LNCAP (cell line): ENCODE data around the gene HSD3B2.

Source experiments
- TF ChIP-seq, protein P1 (sequence below): fragments of 450-650 bp; IDR thresholded peaks from 2 replicates; pipeline ENCODE4 v1.5.1; 2017; ENCODE audit warnings: mild to moderate bottlenecking

Gene HSD3B2

DNA sequence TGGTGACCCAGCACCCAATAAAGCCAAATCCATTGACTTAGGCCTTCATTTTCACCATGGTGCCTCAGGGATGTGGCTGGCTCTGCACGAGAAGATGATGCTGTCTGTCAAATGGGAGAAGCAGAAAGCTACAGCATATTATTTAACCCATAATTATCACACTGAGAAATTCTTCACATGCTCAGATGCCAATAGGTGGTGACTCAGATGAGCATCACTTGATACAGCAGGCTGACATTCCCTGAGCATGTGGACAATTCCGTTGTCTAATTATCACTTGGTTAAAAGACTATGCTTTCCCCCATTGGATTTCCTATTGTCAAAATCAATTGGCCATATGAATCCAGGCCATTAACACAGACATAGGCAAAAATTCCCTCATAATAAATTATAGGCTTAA, 48.0 kb downstream of the HSD3B2 start:
- TF ChIP-seq, protein P1, sequence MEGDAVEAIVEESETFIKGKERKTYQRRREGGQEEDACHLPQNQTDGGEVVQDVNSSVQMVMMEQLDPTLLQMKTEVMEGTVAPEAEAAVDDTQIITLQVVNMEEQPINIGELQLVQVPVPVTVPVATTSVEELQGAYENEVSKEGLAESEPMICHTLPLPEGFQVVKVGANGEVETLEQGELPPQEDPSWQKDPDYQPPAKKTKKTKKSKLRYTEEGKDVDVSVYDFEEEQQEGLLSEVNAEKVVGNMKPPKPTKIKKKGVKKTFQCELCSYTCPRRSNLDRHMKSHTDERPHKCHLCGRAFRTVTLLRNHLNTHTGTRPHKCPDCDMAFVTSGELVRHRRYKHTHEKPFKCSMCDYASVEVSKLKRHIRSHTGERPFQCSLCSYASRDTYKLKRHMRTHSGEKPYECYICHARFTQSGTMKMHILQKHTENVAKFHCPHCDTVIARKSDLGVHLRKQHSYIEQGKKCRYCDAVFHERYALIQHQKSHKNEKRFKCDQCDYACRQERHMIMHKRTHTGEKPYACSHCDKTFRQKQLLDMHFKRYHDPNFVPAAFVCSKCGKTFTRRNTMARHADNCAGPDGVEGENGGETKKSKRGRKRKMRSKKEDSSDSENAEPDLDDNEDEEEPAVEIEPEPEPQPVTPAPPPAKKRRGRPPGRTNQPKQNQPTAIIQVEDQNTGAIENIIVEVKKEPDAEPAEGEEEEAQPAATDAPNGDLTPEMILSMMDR, result no peak

DNA sequence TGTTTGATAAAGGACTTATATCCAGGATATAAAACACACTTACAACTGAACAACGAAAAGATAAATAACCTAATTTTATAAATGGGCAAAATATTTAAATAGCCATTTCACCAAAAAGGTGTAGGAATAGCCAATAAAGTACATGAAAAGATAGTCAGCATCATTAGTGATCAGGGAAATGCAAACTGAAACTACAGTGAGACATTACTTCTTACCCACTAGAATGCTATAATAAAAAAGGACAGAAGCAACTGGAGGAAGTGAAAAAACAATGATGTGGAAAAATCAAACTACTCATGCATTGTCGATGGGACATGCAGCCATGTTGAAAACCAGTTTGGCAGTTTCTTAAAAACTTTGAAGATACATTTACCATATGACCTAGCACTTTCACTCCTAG, 48.6 kb downstream of the HSD3B2 start:
- TF ChIP-seq, protein P1, result no peak

DNA sequence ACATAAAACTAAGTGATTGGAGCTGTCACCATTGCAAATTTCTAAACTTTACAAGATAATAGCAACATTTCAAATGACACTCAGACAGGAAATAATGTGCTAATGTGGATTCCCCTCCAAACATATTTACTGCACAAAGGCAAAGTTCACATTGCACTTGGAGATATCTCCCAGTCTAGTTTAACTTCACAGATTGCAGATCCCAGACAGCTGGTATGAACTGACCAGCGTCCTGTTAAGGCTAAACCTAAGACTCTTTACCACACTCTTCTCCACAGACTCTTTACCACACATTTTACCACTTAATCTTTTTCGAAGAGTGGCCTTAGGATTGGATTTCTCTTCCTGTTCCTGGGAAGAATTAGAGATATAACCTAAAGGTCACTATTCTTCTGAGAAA, 51.5 kb downstream of the HSD3B2 start:
- TF ChIP-seq, protein P1, result no peak

DNA sequence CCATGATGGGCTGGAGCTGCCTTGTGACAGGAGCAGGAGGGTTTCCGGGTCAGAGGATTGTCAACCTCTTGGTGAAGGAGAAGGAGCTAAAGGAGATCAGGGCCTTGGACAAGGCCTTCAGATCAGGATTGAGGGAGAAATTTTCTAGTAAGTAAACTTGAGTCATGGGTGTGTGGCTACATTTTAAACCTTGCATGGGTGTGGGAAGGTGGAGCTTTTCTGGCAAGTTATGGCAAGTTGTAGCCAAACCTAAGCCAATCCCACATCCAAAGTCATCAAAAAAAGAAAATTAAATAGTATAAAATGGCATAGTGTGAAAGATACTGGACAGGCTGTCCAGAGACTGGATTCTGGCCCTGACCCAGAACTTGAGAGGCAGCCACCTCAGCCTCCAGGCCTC, 52.3 kb downstream of the HSD3B2 start:
- TF ChIP-seq, protein P1, result no peak

DNA sequence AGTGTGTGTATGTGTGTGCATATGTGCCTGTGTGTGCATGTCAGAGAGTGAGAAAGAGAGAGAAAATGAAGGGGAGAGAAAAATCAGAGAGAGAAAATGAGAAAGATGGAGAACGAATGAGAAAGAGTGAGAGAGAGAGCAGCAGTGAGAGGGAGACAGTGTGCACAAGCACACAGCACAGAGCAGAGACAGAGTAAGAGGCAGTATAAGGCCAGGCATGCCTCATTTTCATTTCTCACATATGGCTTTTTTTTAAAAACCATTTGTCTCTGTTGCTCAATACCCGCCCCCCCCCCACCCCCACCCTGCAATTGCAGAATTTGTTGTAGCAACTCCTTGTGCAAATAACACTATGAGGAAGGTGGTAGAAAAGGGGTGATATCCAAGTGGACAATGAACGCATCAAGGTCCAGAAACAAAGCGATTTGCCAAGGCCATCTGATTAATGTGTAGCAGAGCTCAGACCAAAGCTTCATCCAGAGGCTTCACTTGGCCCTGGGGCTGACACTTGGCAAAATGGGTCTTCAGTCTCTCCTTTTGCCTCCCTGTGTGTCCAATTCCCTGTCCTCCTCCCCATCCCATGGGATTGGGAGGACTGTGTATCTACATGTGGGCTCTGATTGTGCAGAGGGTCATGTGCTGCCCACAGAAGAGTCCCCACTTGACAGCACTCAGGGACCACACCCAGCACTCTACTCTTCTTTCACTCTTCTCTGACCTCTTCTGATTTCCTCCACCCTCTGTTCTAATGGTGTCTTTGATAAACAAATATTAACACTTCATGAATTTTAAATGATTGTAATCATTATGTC, 53.1 kb downstream of the HSD3B2 start:
- TF ChIP-seq, protein P1, result no peak

DNA sequence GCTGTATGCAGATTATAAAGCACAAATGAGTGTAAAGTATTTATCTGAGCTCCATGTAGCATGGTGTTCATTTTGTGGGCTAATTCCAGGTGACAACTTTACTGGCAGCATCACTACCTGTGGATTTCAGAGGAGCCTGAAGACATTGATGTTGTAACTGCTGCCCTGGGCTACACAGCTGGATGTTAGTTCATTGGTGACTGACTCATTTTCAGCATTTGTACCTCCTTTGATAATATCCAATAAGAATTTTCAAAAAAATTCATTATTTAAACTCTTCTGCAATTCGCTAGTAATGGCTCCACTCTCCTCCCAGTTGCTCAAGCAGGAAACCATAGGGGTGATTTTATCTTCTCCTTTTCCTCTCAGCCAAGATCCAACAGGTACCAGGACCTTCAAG, 54.8 kb downstream of the HSD3B2 start:
- TF ChIP-seq, protein P1, result no peak

DNA sequence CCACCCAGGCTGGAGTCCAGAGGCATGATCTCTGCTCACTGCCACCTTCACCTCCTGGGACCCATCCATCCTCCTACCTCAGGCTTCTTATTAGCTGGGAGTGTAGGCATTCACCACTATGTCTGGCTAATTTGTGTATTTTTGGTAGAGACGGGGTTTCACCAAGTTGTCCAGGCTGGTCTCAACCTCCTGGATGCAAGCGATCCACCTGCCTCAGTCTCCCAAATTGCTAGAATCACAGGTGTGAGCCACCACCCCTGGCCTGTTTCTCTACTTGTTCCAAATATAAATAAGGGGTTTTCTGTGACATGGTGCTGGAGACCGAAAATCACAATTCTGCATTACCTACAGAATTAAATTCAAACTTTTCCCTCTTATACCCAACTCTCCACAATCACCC, 55.4 kb downstream of the HSD3B2 start:
- TF ChIP-seq, protein P1, result no peak

DNA sequence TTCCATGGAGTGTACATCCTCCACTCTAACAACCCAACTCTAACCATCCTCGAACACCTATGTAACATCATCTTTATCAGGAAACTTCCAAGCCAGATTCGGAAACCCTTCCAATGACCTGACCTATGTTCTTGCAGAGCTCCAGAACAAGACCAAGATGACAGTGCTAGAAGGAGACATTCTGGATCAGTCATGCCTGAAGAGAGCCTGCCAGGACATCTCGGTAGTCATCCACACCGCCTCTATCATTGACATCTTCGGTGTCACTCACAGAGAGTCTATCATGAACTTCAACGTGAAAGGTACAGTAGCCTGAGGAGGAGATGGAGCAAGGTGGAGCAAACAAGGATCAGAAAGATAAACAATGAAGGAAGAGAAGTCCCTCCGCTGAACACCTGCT, 56.0 kb downstream of the HSD3B2 start:
- TF ChIP-seq, protein P1, result no peak
